Mesenchymal stem cell (in vitro differentiated cells and primary cell): Measurements from ENCODE around the gene EFCAB7.

Experiments
- DNase-seq: peaks from one replicate; pipeline ENCODE4 v3.0.0-alpha.2; 2013
- H2AFZ ChIP-seq: one replicate; pipeline ENCODE4 v1.6.1; 2013; ENCODE audit warnings: low read depth, mild to moderate bottlenecking, control low read depth, inconsistent platforms, low read length, moderate library complexity
- H2AK5ac ChIP-seq: 2 replicates; pipeline ENCODE4 v1.6.1; 2013; ENCODE audit warnings: low read length, moderate library complexity, mild to moderate bottlenecking, inconsistent platforms; ENCODE audit not compliant: severe bottlenecking
- H2BK120ac ChIP-seq: one replicate; pipeline ENCODE4 v1.6.1; 2013; ENCODE audit warnings: low read depth, mild to moderate bottlenecking, inconsistent platforms, low read length, moderate library complexity
- H2BK12ac ChIP-seq, 2 experiments: one replicate each; pipeline ENCODE4 v1.6.1; 2013; ENCODE audit warnings: inconsistent platforms in 2 of 2, low read length in 2 of 2, mild to moderate bottlenecking in 2 of 2, moderate library complexity in 2 of 2, control low read depth in 1 of 2
- H2BK15ac ChIP-seq: one replicate; pipeline ENCODE4 v1.6.1; 2013; ENCODE audit warnings: mild to moderate bottlenecking, low read depth, inconsistent platforms; ENCODE audit not compliant: poor library complexity, severe bottlenecking
- H2BK5ac ChIP-seq: 2 replicates; pipeline ENCODE4 v1.6.1; 2013; ENCODE audit warnings: low read depth, mild to moderate bottlenecking, low read length, control low read depth, inconsistent platforms; ENCODE audit not compliant: poor library complexity, severe bottlenecking
- H3K14ac ChIP-seq, 2 experiments: one replicate each; pipeline ENCODE4 v1.6.1; 2013; ENCODE audit warnings: inconsistent platforms in 2 of 2, low read length in 2 of 2, control low read depth in 1 of 2, mild to moderate bottlenecking in 1 of 2, moderate library complexity in 1 of 2
- H3K18ac ChIP-seq, 2 experiments: one replicate each; pipeline ENCODE4 v1.6.1; 2013; ENCODE audit warnings: inconsistent platforms in 2 of 2, low read length in 2 of 2, control low read depth in 1 of 2, low read depth in 1 of 2, mild to moderate bottlenecking in 1 of 2
- H3K23ac ChIP-seq, 2 experiments: one replicate each; pipeline ENCODE4 v1.6.1; 2013; ENCODE audit warnings: inconsistent platforms in 2 of 2, low read length in 2 of 2, mild to moderate bottlenecking in 2 of 2, moderate library complexity in 2 of 2, control low read depth in 1 of 2
- H3K27ac ChIP-seq: 2 replicates; pipeline ENCODE4 v1.5.1; 2013; ENCODE audit warnings: mild to moderate bottlenecking, moderate library complexity, low read length, control low read depth, inconsistent platforms; ENCODE audit not compliant: poor library complexity, severe bottlenecking
- H3K27me3 ChIP-seq, 2 experiments: 2 replicates each; pipeline versions ENCODE4 v1.6.1 to v1.7.0; 2013; ENCODE audit warnings: low read length in 2 of 2, mild to moderate bottlenecking in 2 of 2, moderate library complexity in 2 of 2, control low read depth in 1 of 2, inconsistent platforms in 1 of 2; ENCODE audit not compliant: control insufficient read depth in 1 of 2, insufficient read depth in 1 of 2
- H3K36me3 ChIP-seq, 2 experiments: 2 replicates each; pipeline versions ENCODE4 v1.6.1 to v1.7.0; 2013; ENCODE audit warnings: low read length in 2 of 2, control low read depth in 1 of 2, inconsistent platforms in 1 of 2, low read depth in 1 of 2, mild to moderate bottlenecking in 1 of 2; ENCODE audit not compliant: insufficient read depth in 2 of 2, control insufficient read depth in 1 of 2
- H3K4ac ChIP-seq, 2 experiments: one replicate each; pipeline ENCODE4 v1.6.1; 2013; ENCODE audit warnings: inconsistent platforms in 2 of 2, low read length in 2 of 2, mild to moderate bottlenecking in 2 of 2, moderate library complexity in 2 of 2, control low read depth in 1 of 2, low read depth in 1 of 2
- H3K4me1 ChIP-seq: 2 replicates; pipeline ENCODE4 v1.6.1; 2013; ENCODE audit warnings: low read depth, low read length, control low read depth; ENCODE audit not compliant: control insufficient read depth, insufficient read depth
- H3K4me2 ChIP-seq: 2 replicates; pipeline ENCODE4 v1.6.1; 2013; ENCODE audit warnings: low read length, mild to moderate bottlenecking, inconsistent platforms; ENCODE audit not compliant: poor library complexity, severe bottlenecking
- H3K4me3 ChIP-seq, 2 experiments: 2 replicates each; pipeline versions ENCODE4 v1.5.1 to v1.7.0; 2013; ENCODE audit warnings: low read length in 2 of 2, mild to moderate bottlenecking in 2 of 2, control low read depth in 1 of 2, low read depth in 1 of 2; ENCODE audit not compliant: insufficient read depth in 1 of 2
- H3K79me1 ChIP-seq: replicated peaks from 2 replicates; pipeline ENCODE4 v1.6.1; 2013; ENCODE audit warnings: mild to moderate bottlenecking, control low read depth, low read length, inconsistent platforms; ENCODE audit not compliant: poor library complexity, severe bottlenecking
- H3K9ac ChIP-seq: 2 replicates; pipeline ENCODE4 v1.7.0; 2013; ENCODE audit warnings: mild to moderate bottlenecking, low read length, moderate library complexity
- H3K9me3 ChIP-seq: 2 replicates; pipeline ENCODE4 v1.7.0; 2013; ENCODE audit warnings: mild to moderate bottlenecking, low read length; ENCODE audit not compliant: control insufficient read depth
- H4K8ac ChIP-seq: one replicate; pipeline ENCODE4 v1.6.1; 2013; ENCODE audit warnings: inconsistent platforms, mild to moderate bottlenecking, low read length, moderate library complexity
- H4K91ac ChIP-seq: one replicate; pipeline ENCODE4 v1.6.1; 2013; ENCODE audit warnings: mild to moderate bottlenecking, low read length, inconsistent platforms
- WGBS: methylation state at CpG from one replicate; pipeline ENCODE4 v1.1.7; 2013; ENCODE audit warnings: mixed read lengths; 5-methylcytosine and 5-hydroxymethylcytosine counted together

EFCAB7 gene

GRCh38 chr1:63555480-63555879 lies 32.2 kb downstream of the EFCAB7 start:
- Histone ChIP-seq H3K14ac (no peak overlapping the region), H3K36me3 (peaks cover 0 to 30% of the 10 kb centered on the region in 2 experiments), H3K4me1 (no peaks in the 10 kb centered on the region)

DNA sequence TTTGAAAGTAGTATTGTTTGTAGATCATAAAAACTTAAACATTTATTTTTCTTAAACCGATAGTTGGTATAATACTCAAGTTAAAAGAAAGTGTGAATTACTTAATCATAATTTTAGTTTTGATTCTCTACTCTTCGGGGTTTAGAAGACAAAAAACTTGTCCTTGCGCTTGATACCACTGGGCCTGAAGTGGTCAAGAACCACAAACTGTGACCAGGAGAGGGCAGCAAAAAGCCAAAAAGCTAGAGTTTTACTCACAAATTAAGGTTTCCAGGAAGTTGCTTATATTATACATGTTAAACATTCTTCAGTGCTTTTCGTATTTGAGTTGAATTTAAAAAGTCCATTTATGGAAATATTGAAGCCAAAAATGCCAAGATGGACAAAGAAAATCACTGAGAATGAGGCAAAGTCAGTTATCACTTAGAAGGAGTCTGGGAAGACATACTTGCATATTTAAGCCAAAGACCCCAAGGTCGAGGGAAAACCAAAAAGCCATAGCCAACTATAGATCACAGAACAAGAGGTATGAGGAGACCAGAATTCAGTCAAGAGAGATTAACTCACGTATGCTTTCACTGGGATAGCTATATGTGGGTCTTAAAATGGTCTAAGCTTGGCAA lies 34.2 kb downstream of the EFCAB7 start:
- Histone ChIP-seq H3K27ac (no peak overlapping the region), H2BK120ac (no peak overlapping the region), H3K4me2 (no peak overlapping the region), H3K79me1 (no peaks in the 10 kb centered on the region), H2AFZ (no peak overlapping the region), H2BK5ac (no peak overlapping the region), H4K8ac (no peak overlapping the region), H3K18ac (no peak overlapping the region), H3K4ac (no peak overlapping the region), H3K23ac (no peak overlapping the region), H3K27me3 (no peaks in the 10 kb centered on the region), H2BK15ac (no peak overlapping the region), H4K91ac (no peak overlapping the region), H3K4me3 (no peak overlapping the region), H3K14ac (no peak overlapping the region), H3K36me3 (peaks cover 0 to 40% of the 10 kb centered on the region in 2 experiments), H3K9me3 (no peaks in the 10 kb centered on the region), H2BK12ac (no peak overlapping the region), H2AK5ac (no peak overlapping the region), H3K9ac (peak overlapping the region; percentile 39), H3K4me1 (no peaks in the 10 kb centered on the region)
- 65% methylated on average over 5 of the region's 6 CpGs for WGBS
- peak; percentile 55 for DNase-seq

More at GRCh38 chr1:63555480-63555879, 32.2 kb downstream of the EFCAB7 start:
- Histone ChIP-seq H2BK15ac (no peak overlapping the region), H3K4me3 (no peak overlapping the region), H3K4ac (no peak overlapping the region), H2AK5ac (no peak overlapping the region), H3K9me3 (no peaks in the 10 kb centered on the region), H4K91ac (no peak overlapping the region), H3K27me3 (no peaks in the 10 kb centered on the region), H3K18ac (no peak overlapping the region), H2BK12ac (no peak overlapping the region), H3K9ac (no peak overlapping the region), H2BK5ac (no peak overlapping the region), H3K4me2 (no peak overlapping the region), H3K27ac (no peak overlapping the region), H4K8ac (no peak overlapping the region), H2AFZ (no peak overlapping the region), H2BK120ac (no peak overlapping the region), H3K23ac (no peak overlapping the region), H3K79me1 (no peaks in the 10 kb centered on the region)
- DNase-seq: no peak

DNA sequence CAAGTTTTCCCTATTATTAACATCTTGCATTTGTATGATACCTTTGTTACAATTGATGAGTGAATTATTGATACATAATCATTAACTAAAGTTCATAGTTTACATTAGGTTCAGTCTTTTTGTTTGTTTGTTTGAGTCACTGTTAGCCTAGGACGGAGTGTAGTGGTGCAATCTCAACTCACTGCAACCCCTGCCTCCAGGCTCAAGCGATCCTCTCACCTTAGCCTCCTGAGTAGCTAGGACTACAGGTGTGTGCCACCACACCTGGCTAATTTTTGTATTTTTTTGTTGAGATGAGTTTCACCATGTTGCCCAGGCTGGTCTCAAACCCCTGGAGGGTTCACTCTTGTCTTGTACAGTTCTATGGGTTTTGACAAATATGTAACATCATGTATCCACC lies 36.0 kb downstream of the EFCAB7 start:
- Histone ChIP-seq H4K91ac (no peak overlapping the region), H3K9me3 (no peaks in the 10 kb centered on the region), H3K14ac (no peak overlapping the region), H2BK12ac (no peak overlapping the region), H3K79me1 (no peaks in the 10 kb centered on the region), H2AFZ (no peak overlapping the region), H3K18ac (no peak overlapping the region), H3K27ac (no peak overlapping the region), H3K23ac (no peak overlapping the region), H3K4me3 (no peak overlapping the region), H2BK5ac (no peak overlapping the region), H3K27me3 (no peaks in the 10 kb centered on the region), H3K4me1 (no peaks in the 10 kb centered on the region), H2BK15ac (no peak overlapping the region), H4K8ac (no peak overlapping the region), H3K9ac (no peak overlapping the region), H3K36me3 (peaks cover 0 to 38% of the 10 kb centered on the region in 2 experiments), H2BK120ac (no peak overlapping the region), H3K4me2 (no peak overlapping the region), H2AK5ac (no peak overlapping the region), H3K4ac (no peak overlapping the region)
- DNase-seq: no peak
- 86% methylated on average over 1 of the region's 2 CpGs for WGBS

DNA sequence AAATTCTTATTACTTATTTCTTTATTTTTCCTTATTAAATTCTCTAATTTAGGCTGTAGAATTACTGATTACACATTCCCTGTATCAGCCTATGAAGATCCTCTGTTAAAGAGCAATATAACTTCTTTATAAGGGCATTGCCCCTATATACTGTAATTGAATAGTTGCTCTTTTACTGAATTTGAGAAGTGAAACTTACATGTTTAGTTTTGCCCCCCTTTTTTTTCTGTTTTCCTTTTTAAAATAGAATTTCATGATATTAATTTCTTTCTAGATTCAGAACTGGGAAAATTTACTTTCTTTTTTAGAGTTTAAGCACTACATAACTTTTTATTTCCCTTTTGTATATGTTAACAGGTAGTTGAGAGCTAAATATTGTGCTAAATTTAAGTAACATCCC lies 40.4 kb downstream of the EFCAB7 start:
- H3K18ac ChIP-seq: no peak overlapping the region
- DNase-seq: no peak

More for the DNA sequence above, 40.4 kb downstream of the EFCAB7 start:
- no peaks in the 10 kb centered on the region for H3K79me1 ChIP-seq
- no peak overlapping the region for H2BK5ac ChIP-seq
- no peak overlapping the region for H2BK120ac ChIP-seq
- H3K9me3 ChIP-seq: no peaks in the 10 kb centered on the region
- no peak overlapping the region for H4K8ac ChIP-seq
- H3K9ac ChIP-seq: no peak overlapping the region
- no peak overlapping the region for H3K14ac ChIP-seq
- no peak overlapping the region for H3K4ac ChIP-seq
- H3K4me1 ChIP-seq: no peaks in the 10 kb centered on the region
- H3K23ac ChIP-seq: no peak overlapping the region
- H3K4me2 ChIP-seq: no peak overlapping the region
- no peaks in the 10 kb centered on the region for H3K27me3 ChIP-seq
- no peak overlapping the region for H2AK5ac ChIP-seq
- no peak overlapping the region for H3K4me3 ChIP-seq
- no peak overlapping the region for H2AFZ ChIP-seq
- H3K36me3 ChIP-seq: peaks cover 0 to 33% of the 10 kb centered on the region in 2 experiments
- no peak overlapping the region for H2BK12ac ChIP-seq
- H4K91ac ChIP-seq: no peak overlapping the region
- H3K27ac ChIP-seq: no peak overlapping the region
- H2BK15ac ChIP-seq: no peak overlapping the region
